GM23338 (cell line): ENCODE data around the gene DHRSX.

Source experiments
- CREB1 ChIP-seq: fragments of 250-450 bp; sonication (Bioruptor Pico); IDR thresholded peaks from 2 replicates; pipeline ENCODE4 v1.5.0; 2020; ENCODE audit warnings: low read depth, mild to moderate bottlenecking, moderate library complexity
- CTCF ChIP-seq, 2 experiments: fragments of 200-600 bp in 1 of 2; sonication (generic) in 1 of 2; conservative IDR thresholded peaks; 2 replicates each; pipeline versions ENCODE4 v1.5.1 to v1.6.1; 2016 to 2017; ENCODE audit warnings: antibody characterized with exemption in 2 of 2, low read depth in 2 of 2, mild to moderate bottlenecking in 2 of 2, moderate library complexity in 1 of 2
- ETS1 ChIP-seq: IDR thresholded peaks from 2 replicates; pipeline ENCODE4 v1.6.1; 2016; ENCODE audit warnings: antibody characterized with exemption
- EZH2 ChIP-seq: fragments of 200-600 bp; sonication (generic); IDR thresholded peaks from one replicate; pipeline ENCODE4 v1.8.0; 2017; ENCODE audit warnings: antibody characterized with exemption, mild to moderate bottlenecking, low read depth; ENCODE audit not compliant: unreplicated experiment
- EZH2phosphoT487 ChIP-seq: fragments of 200-600 bp; sonication (generic); IDR thresholded peaks from one replicate; pipeline ENCODE4 v1.8.1; 2018; ENCODE audit warnings: antibody characterized with exemption; ENCODE audit not compliant: unreplicated experiment
- JUNB ChIP-seq: IDR thresholded peaks from one replicate; pipeline ENCODE4 v1.6.1; 2016; ENCODE audit warnings: antibody characterized with exemption; ENCODE audit not compliant: unreplicated experiment
- NANOG ChIP-seq: IDR thresholded peaks from 2 replicates; pipeline ENCODE4 v1.6.1; 2016; ENCODE audit warnings: antibody characterized with exemption, borderline replicate concordance
- POLR2AphosphoS5 ChIP-seq: IDR thresholded peaks from 2 replicates; pipeline ENCODE4 v1.6.1; 2016; ENCODE audit warnings: antibody characterized with exemption, low read depth
- REST ChIP-seq: IDR thresholded peaks from one replicate; pipeline ENCODE4 v1.6.1; 2018; ENCODE audit warnings: antibody characterized with exemption; ENCODE audit not compliant: unreplicated experiment
- ZNF114 ChIP-seq: fragments of 250-450 bp; sonication (Bioruptor Pico); IDR thresholded peaks from 2 replicates; pipeline ENCODE4 v1.5.0; 2020; ENCODE audit warnings: mild to moderate bottlenecking, moderate library complexity
- ZNF331 ChIP-seq: fragments of 250-450 bp; sonication (Bioruptor Pico); IDR thresholded peaks from 2 replicates; pipeline ENCODE4 v1.5.0; 2020; ENCODE audit warnings: low read depth, mild to moderate bottlenecking, moderate library complexity

GRCh38 chrX:2458309-2458708 lies 42.5 kb downstream of the DHRSX start:
- TF ChIP-seq JUNB (no peak), CTCF (conservative IDR thresholded peaks at IDR 0.05; ENCODE audit: low read depth in 2 of 2) (no peak), CREB1 (CRISPR knock-in tag) (no peak), POLR2AphosphoS5 (no peak), REST (no peak), NANOG (no peak), ETS1 (no peak), EZH2phosphoT487 (no peak), EZH2 (no peak), ZNF114 (CRISPR knock-in tag) (no peak), ZNF331 (no peak)
